ENCODE results near the gene POGZ.
"Not testable (repeated sequence)": the region's sequence is repeated elsewhere in the genome, so short reads cannot be mapped to it uniquely, and the experiment has no call there.

POGZ gene

GRCh38 chr1:151478140-151478812 is 19.0 kb upstream of the POGZ start:
- no peak for DNase-seq (ENCODE audit: low read depth)

DNA sequence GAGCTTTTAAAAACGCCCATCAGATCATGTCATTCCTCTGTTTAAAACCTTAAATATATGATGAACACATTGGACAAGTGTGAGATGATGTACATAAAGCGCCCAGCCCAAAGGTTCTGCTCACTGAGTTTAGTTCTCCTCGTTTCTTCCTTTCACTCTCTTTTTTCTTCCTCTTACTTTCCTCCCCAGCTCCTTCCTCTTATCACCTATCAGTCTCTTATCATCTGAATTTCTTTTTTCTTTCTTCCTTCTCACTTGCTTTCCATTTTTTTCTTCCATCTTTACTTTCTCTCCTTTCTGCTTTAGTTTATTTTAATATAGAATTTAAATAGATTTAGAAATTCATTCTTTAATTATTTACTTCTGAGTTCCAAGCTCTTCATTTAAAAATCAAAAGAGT is 17.8 kb upstream of the POGZ start:
- no peak for DNase-seq (ENCODE audit: low read depth)

- peak; percentile 23 for DNase-seq (ENCODE audit: low read depth)
Observed at GRCh38 chr1:151476083-151476482, 16.8 kb upstream of the POGZ start.

GRCh38 chr1:151475175-151475574 is 15.9 kb upstream of the POGZ start:
- DNase-seq (ENCODE audit: low read depth): no peak

GRCh38 chr1:151474745-151475144 is 15.5 kb upstream of the POGZ start:
- DNase-seq (ENCODE audit: low read depth): no peak

GRCh38 chr1:151472856-151473731 is 13.8 kb upstream of the POGZ start:
- peak; percentile 55 for DNase-seq (ENCODE audit: low read depth)

DNA sequence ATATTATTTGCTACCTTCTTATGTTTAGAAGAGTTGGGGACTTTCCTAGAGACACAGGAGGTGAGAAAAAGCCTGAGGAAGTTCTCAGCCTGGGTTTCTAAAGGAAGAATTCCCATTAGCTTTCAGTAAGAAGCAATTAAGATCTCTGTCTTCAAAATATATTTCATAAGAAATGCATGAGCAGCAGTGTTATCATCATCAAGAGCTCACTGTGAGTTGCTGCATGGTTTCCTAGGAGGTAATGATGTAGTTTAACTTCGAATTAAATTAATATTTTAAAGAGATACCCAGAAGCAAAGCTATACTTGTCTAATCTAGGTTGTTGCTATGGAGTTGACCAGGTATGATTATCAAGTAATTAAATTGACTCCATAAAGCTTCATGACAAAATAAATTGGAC is 5.7 kb upstream of the POGZ start:
- no peak for DNase-seq (ENCODE audit: low read depth)

- DNase-seq (ENCODE audit: low read depth): no peak
Observed at GRCh38 chr1:151461694-151462093, 2.4 kb upstream of the POGZ start.

DNA sequence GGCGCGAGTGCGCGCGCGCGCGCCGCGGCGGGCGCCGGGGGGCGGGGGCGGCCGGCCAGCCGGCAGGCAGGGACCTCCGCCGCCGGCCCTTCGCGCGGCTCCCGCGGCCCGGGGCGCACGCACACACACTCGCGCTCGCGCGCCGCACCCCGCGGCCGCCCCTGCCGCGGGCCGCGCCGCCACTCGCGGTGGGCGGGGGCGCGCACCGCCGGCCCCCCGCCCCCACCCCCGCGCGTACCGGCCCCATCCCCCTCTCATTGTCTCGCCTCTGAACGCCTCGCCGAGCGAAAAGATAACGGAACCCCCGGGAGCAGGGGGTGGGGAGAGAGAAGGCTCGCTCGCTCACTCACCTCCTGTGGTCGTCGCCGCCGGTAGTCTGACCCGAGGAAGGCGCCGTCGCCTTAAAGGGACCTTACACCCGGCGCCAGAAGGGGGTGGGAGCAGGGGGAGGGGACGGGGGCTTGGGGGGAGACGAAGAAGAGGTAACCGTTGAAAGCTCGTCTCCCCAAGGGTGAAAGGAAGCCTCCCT is 428 bp downstream of the POGZ start:
- DNase-seq (ENCODE audit: low read depth): peak; percentile 68

- DNase-seq (ENCODE audit: low read depth): peak; percentile 85
Observed at GRCh38 chr1:151457911-151458801, 1.1 kb downstream of the POGZ start.

- no peak for DNase-seq (ENCODE audit: low read depth)
Observed at GRCh38 chr1:151455966-151456365, 3.3 kb downstream of the POGZ start.

GRCh38 chr1:151455231-151455630 is 4.1 kb downstream of the POGZ start:
- DNase-seq (ENCODE audit: low read depth): no peak

DNA sequence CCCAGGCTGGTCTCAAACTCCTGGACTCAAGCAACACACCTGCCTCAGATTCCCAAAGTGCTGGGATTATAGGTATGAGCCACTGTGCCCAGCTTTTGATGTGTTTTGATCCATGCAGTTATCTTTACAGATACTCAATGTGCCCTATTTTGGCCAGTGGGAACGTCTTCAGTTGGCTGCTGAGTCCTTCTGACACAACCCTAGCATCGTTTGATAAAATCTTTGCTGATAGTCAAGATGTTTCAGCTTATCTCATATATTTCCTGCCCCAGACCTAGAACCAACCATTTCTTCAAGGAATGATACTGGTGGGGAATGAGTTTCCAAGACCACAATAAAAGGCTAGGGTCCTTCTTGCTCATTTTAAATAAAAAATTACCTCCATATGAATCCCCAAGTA is 11.6 kb downstream of the POGZ start:
- DNase-seq (ENCODE audit: low read depth): no peak

- no peak for DNase-seq (ENCODE audit: low read depth)
Observed at GRCh38 chr1:151444783-151445177, 14.5 kb downstream of the POGZ start.

- peak; percentile 86 for DNase-seq (ENCODE audit: low read depth)
Observed at GRCh38 chr1:151443846-151444782, 15.2 kb downstream of the POGZ start.

GRCh38 chr1:151437396-151437795 is 21.9 kb downstream of the POGZ start:
- not testable (repeated sequence) for DNase-seq (ENCODE audit: low read depth)

GRCh38 chr1:151436985-151437384 is 22.3 kb downstream of the POGZ start:
- DNase-seq (ENCODE audit: low read depth): no peak

- DNase-seq (ENCODE audit: low read depth): peak; percentile 29
Observed at GRCh38 chr1:151435174-151435573, 24.1 kb downstream of the POGZ start.

GRCh38 chr1:151433827-151434226 is 25.5 kb downstream of the POGZ start:
- DNase-seq (ENCODE audit: low read depth): not testable (repeated sequence)

DNA sequence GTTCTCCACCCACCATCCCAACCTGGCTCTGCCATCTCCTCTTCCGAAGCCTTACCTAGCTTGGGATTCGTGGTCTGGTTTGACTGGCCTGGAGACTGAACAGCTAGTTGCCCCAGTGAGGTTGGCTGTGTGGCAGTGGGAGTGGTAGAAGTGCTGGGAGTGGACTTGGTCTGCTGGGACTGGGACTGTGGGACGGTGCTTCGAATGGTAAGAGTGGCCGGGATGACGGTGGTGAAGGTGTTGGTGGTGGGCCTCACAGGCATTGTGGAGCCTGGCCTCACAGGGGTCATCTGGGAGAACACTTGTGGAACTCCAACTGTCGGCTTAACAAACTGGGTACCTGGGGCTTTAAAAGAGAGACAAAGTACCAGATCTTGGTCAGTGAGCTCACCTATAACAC is 31.2 kb downstream of the POGZ start:
- no peak for DNase-seq (ENCODE audit: low read depth)

GRCh38 chr1:151425103-151425502 is 34.2 kb downstream of the POGZ start:
- DNase-seq (ENCODE audit: low read depth): no peak

Data from iris pigment epithelial cell (primary cell).